ENCODE measurements around the gene CRACR2A. TPM values are rescaled to one million over a fixed set of nuclear protein-coding genes. Genes with fewer than 3 reads are reported as not detected.

The CRACR2A gene
- total and polyA plus RNA-seq, 2 of the 8 experiments (the other 6 are each of a cell fraction or from before 2014, with no cell fraction given) = 0.85 to 3.2 TPM

DNA sequence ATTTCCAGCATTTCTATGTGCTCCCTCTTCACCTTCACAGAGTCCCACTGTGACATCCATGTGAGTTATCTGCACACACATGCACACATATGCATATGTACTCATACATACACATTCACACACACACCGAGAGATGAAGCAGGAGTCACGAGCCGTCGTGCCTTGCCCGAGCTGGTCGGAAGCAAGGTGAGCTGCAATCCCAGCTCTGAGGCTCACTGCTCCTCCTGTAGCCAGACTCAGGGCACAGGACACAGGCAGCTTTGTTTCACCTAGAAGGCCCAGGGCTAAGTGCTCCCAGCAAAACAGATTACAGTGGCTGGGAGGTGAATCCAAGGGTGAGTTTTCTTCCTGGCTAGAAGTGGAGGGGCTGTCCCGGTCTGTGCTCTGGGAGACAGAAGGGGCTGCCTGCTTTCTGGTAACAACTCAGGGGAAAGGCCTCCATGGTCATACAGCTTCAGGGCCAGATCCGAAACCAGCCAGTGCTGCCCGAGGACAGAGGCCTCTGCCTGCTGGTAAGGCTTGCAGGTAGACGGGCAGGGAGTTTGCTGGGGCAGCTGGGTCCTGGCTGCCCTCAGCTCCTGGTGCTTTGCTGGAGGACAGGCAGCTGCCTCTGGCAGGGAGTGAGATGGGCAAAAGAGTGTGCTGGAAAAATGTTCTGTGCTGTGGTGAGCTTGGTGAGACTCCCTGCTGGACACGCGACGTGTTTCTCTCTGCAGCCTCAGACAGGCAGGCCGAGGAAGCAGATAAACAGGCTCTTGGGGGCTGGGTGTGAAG, 123.7 kb downstream of the CRACR2A start:
- H4K91ac ChIP-seq (replicated peaks; ENCODE audit: insufficient read length, low read length) = no peak overlapping the region
- no peak overlapping the region for H2BK120ac ChIP-seq (replicated peaks; ENCODE audit: low read depth, low read length)
- no peak overlapping the region for H3K9ac ChIP-seq (replicated peaks in 1 of 4; ENCODE audit: extremely low read depth in 1 of 4, low read depth in 3 of 4, low read length in 3 of 4)
- no peaks in the 10 kb centered on the region for H3K79me2 ChIP-seq (ENCODE audit: control insufficient read depth in 1 of 2, insufficient read depth in 2 of 2, low read length in 2 of 2)
- CTCF ChIA-PET (ENCODE audit: partially characterized antibody) = interaction anchor here (0.6 to 2.6 kb wide), 7 partner anchors 12 to 329 kb away, joined by 3 to 6 read pairs (median 4); no protein-coding TSS in a partner anchor
- no peaks in the 10 kb centered on the region for H3K36me3 ChIP-seq (ENCODE audit: control insufficient read depth in 2 of 4, insufficient read depth in 4 of 4, low read length in 3 of 4)
- TF ChIP-seq, protein P1, sequence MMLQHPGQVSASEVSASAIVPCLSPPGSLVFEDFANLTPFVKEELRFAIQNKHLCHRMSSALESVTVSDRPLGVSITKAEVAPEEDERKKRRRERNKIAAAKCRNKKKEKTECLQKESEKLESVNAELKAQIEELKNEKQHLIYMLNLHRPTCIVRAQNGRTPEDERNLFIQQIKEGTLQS (IDR thresholded peaks at IDR 0.05; ENCODE audit: insufficient read depth, low read depth, low read length) = no peak
- no peak for TF ChIP-seq CREB1 (IDR thresholded peaks at IDR 0.05)
- no peak for TF ChIP-seq SIRT6 (IDR thresholded peaks at IDR 0.05; ENCODE audit: low read length)
- no peak for TF ChIP-seq FOSL1 (IDR thresholded peaks at IDR 0.05; ENCODE audit: insufficient read depth, low read depth, low read length)
- no peak for TF ChIP-seq ZNF274 (IDR thresholded peaks at IDR 0.05; ENCODE audit: borderline replicate concordance, extremely low read depth, low read length)
- H4K20me1 ChIP-seq (replicated peaks in 1 of 2; ENCODE audit: control insufficient read depth in 1 of 2, insufficient read depth in 2 of 2, low read length in 2 of 2) = peaks cover 0 to 1% of the 10 kb centered on the region in 2 experiments
- H3K4me1 ChIP-seq (replicated peaks in 1 of 4; ENCODE audit: control insufficient read depth in 3 of 4, insufficient read depth in 4 of 4, low read length in 3 of 4) = no peaks in the 10 kb centered on the region; a peak in 2 of 7 replicates
- H3K79me1 ChIP-seq (ENCODE audit: low read depth, low read length) = no peaks in the 10 kb centered on the region; the same call in 1 of the 2 replicates
- H2AK5ac ChIP-seq (ENCODE audit: low read depth, low read length) = no peak overlapping the region; the same call in 1 of the 2 replicates
- no peak for DNase-seq (ENCODE audit: low read depth in 1 of 2, low spot score in 2 of 2)
- no peak overlapping the region for H3K56ac ChIP-seq (replicated peaks; ENCODE audit: insufficient read length, low read depth, low read length)
- H2BK20ac ChIP-seq (ENCODE audit: low read length) = no peak overlapping the region
- no peak for FAIRE-seq
- peak overlapping the region; percentile 68; the same call in 1 of the 2 replicates for H2BK12ac ChIP-seq (ENCODE audit: low read depth, low read length)
- H3K18ac ChIP-seq (ENCODE audit: extremely low read depth, low read length) = no peak overlapping the region
- H3K23me2 ChIP-seq (ENCODE audit: low read depth, low read length) = no peaks in the 10 kb centered on the region
- no peaks in the 10 kb centered on the region for H3K27me3 ChIP-seq (replicated peaks in 1 of 4; ENCODE audit: control insufficient read depth in 3 of 4, extremely low read depth in 1 of 4, insufficient read depth in 3 of 4, low read length in 3 of 4)
- H3K4me3 ChIP-seq (ENCODE audit: extremely low read depth in 1 of 4, insufficient read depth in 2 of 4, low read depth in 3 of 4, low read length in 4 of 4) = no peak overlapping the region; a peak in 1 of 8 replicates
- H2BK5ac ChIP-seq (ENCODE audit: low read depth, low read length) = peak overlapping the region; percentile 40; the same call in 1 of the 2 replicates
- no peak overlapping the region for H3K23ac ChIP-seq (ENCODE audit: insufficient read length)
- no peak overlapping the region for H4K5ac ChIP-seq (ENCODE audit: insufficient read length, low read depth, low read length)
- H2BK15ac ChIP-seq (ENCODE audit: low read length) = no peak overlapping the region
- H3K14ac ChIP-seq (ENCODE audit: insufficient read length) = no peak overlapping the region
- POLR2A ChIA-PET (ENCODE audit: partially characterized antibody) = interaction anchor here (0.7 to 0.9 kb wide), 2 partner anchors 19 to 499 kb away, joined by 3 read pairs; no protein-coding TSS in a partner anchor
- H4K8ac ChIP-seq (ENCODE audit: extremely low read depth, insufficient read depth, low read length) = no peak overlapping the region
- H3K4ac ChIP-seq (replicated peaks; ENCODE audit: insufficient read length, low read depth, low read length) = no peak overlapping the region
- 89% methylated on average over 14 of the region's 14 CpGs; no CpG with 5 or more reads in 1 of the 2 experiments for WGBS, 2 experiments (ENCODE audit: extremely low coverage in 1 of 2, insufficient coverage in 1 of 2, insufficient read length in 1 of 2, insufficient replicate concordance in 2 of 2, low coverage in 1 of 2, low lambda C conversion rate in 2 of 2, missing lambda C conversion rate in 1 of 2)
- no peaks in the 10 kb centered on the region for H3K9me3 ChIP-seq (ENCODE audit: insufficient read depth in 2 of 2, low read depth in 1 of 2, low read length in 1 of 2)
- H2AFZ ChIP-seq (ENCODE audit: low read length) = no peak overlapping the region
- no peak overlapping the region for H3K27ac ChIP-seq (ENCODE audit: low read depth, low read length)
- no peak overlapping the region for H3K4me2 ChIP-seq (ENCODE audit: insufficient read depth in 1 of 2, low read depth in 2 of 2, low read length in 2 of 2)
